ENCODE results near the gene CNTN1. TPM values are rescaled to one million over a fixed set of nuclear protein-coding genes. Genes with fewer than 3 reads are reported as not detected.

CNTN1 gene
- total RNA-seq, 1 experiment from 2014 or later, result 3.0 TPM

GRCh38 chr12:40745386-40745785, 53.1 kb downstream of the CNTN1 start:
- H3K9me3 ChIP-seq (ENCODE audit: control insufficient read depth in 1 of 2, insufficient read depth in 1 of 2, low read depth in 1 of 2, low read length in 2 of 2), result no peaks in the 10 kb centered on the region
- no peak overlapping the region for H3K9ac ChIP-seq (ENCODE audit: low read length)
- TF ChIP-seq ZNF274 (IDR thresholded peaks at IDR 0.05; ENCODE audit: low read depth, low read length), result no peak
- no peak for TF ChIP-seq CBX3 (IDR thresholded peaks at IDR 0.05; ENCODE audit: low read depth)
- TF ChIP-seq JUND (IDR thresholded peaks at IDR 0.05), result no peak
- TF ChIP-seq ZFX (IDR thresholded peaks at IDR 0.05), result no peak
- no peak for TF ChIP-seq MAX (IDR thresholded peaks at IDR 0.05)
- peak; percentile 15; the same call in 1 of the 2 replicates for TF ChIP-seq RAD21 (IDR thresholded peaks at IDR 0.05; ENCODE audit: low read depth)
- TF ChIP-seq, protein P1, sequence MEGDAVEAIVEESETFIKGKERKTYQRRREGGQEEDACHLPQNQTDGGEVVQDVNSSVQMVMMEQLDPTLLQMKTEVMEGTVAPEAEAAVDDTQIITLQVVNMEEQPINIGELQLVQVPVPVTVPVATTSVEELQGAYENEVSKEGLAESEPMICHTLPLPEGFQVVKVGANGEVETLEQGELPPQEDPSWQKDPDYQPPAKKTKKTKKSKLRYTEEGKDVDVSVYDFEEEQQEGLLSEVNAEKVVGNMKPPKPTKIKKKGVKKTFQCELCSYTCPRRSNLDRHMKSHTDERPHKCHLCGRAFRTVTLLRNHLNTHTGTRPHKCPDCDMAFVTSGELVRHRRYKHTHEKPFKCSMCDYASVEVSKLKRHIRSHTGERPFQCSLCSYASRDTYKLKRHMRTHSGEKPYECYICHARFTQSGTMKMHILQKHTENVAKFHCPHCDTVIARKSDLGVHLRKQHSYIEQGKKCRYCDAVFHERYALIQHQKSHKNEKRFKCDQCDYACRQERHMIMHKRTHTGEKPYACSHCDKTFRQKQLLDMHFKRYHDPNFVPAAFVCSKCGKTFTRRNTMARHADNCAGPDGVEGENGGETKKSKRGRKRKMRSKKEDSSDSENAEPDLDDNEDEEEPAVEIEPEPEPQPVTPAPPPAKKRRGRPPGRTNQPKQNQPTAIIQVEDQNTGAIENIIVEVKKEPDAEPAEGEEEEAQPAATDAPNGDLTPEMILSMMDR (IDR thresholded peaks at IDR 0.05 in 2 of 3, conservative IDR thresholded peaks at IDR 0.05 in 1 of 3; ENCODE audit: borderline replicate concordance in 1 of 3, insufficient read depth in 1 of 3, low read depth in 2 of 3, low read length in 2 of 3), result peak; percentile 14 to 43 (median 33); a peak in 3 of 6 replicates
- H3K4me1 ChIP-seq (ENCODE audit: control insufficient read depth in 1 of 2, insufficient read depth in 2 of 2, low read length in 2 of 2), result no peaks in the 10 kb centered on the region
- H2AFZ ChIP-seq (ENCODE audit: low read depth, low read length, poor library complexity, severe bottlenecking), result peak overlapping the region; percentile 47
- intact Hi-C loops (cut with micrococcal nuclease), result loop anchor here (1.0 kb wide), 1 partner anchor 176 kb away; no protein-coding TSS in a partner anchor
- H3K79me2 ChIP-seq (ENCODE audit: insufficient read depth, low read length), result no peaks in the 10 kb centered on the region
- CTCF ChIA-PET, result no interaction called here
- DNase-seq (ENCODE audit: low read depth, low spot score) (peak; percentile 4), ATAC-seq (peak; percentile 55)
- no peaks in the 10 kb centered on the region for H3K9me2 ChIP-seq (ENCODE audit: insufficient read depth)
- RAD21 ChIA-PET (ENCODE audit: low non-redundant PET in 1 of 2, low total read pairs in 2 of 2, uncharacterized antibody in 2 of 2, unreplicated experiment in 2 of 2), result no interaction called here
- no peak overlapping the region for H3K27ac ChIP-seq (ENCODE audit: low read depth, low read length)
- POLR2A ChIA-PET, result no interaction called here
- no peak overlapping the region for H3K4me3 ChIP-seq (replicated peaks in 1 of 2; ENCODE audit: low read depth in 1 of 2, low read length in 2 of 2)
- H4K20me1 ChIP-seq (ENCODE audit: insufficient read depth), result no peaks in the 10 kb centered on the region
- H3K36me3 ChIP-seq (ENCODE audit: control insufficient read depth in 1 of 2, insufficient read depth in 2 of 2, low read length in 2 of 2), result no peaks in the 10 kb centered on the region
- H3K4me2 ChIP-seq (ENCODE audit: low read length), result no peak overlapping the region
- BruUV-seq (replicated peaks), result no TSS peak
- H3K27me3 ChIP-seq (ENCODE audit: insufficient read depth, low read length), result no peaks in the 10 kb centered on the region

DNA sequence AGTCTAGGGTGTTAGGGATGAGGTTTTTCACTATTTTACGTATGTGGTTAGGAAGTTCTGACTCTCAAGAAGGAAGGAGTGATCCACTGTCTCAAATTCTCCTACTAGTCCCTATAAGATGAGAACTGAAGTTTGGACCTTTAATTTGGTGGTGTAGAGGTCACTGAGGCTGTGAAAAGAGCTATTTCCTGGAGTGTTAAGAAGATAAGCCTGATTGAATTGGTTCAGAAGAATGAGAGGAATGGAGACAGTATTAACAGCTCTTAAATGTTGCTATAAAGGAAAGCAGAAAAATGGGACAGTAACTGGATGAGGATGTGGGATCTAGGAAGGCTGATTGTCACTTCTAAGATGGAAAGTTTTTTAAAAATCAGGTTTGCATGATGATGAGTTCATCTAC, 57.6 kb downstream of the CNTN1 start:
- ChIA-PET POLR2A (no interaction called here), CTCF (no interaction called here), RAD21 (ENCODE audit: low non-redundant PET in 1 of 2, low total read pairs in 2 of 2, uncharacterized antibody in 2 of 2, unreplicated experiment in 2 of 2) (no interaction called here)
- ATAC-seq, result no peak
- Histone ChIP-seq H3K27me3 (ENCODE audit: insufficient read depth, low read length) (no peaks in the 10 kb centered on the region), H3K4me1 (ENCODE audit: control insufficient read depth in 1 of 2, insufficient read depth in 2 of 2, low read length in 2 of 2) (no peaks in the 10 kb centered on the region), H3K9me3 (ENCODE audit: control insufficient read depth in 1 of 2, insufficient read depth in 1 of 2, low read depth in 1 of 2, low read length in 2 of 2) (no peaks in the 10 kb centered on the region), H4K20me1 (ENCODE audit: insufficient read depth) (no peaks in the 10 kb centered on the region), H3K4me3 (replicated peaks in 1 of 2; ENCODE audit: low read depth in 1 of 2, low read length in 2 of 2) (no peak overlapping the region), H3K4me2 (ENCODE audit: low read length) (no peak overlapping the region), H3K27ac (ENCODE audit: low read depth, low read length) (no peak overlapping the region), H2AFZ (ENCODE audit: low read depth, low read length, poor library complexity, severe bottlenecking) (no peak overlapping the region), H3K79me2 (ENCODE audit: insufficient read depth, low read length) (no peaks in the 10 kb centered on the region), H3K36me3 (ENCODE audit: control insufficient read depth in 1 of 2, insufficient read depth in 2 of 2, low read length in 2 of 2) (no peaks in the 10 kb centered on the region), H3K9me2 (ENCODE audit: insufficient read depth) (no peaks in the 10 kb centered on the region), H3K9ac (ENCODE audit: low read length) (no peak overlapping the region)
- no TSS peak for BruUV-seq (replicated peaks)
- intact Hi-C loops (cut with micrococcal nuclease), result no loop called here
- no peak for DNase-seq (ENCODE audit: low read depth, low spot score)
- TF ChIP-seq YY1 (IDR thresholded peaks at IDR 0.05; ENCODE audit: extremely low read depth, insufficient replicate concordance, low read depth, low read length) (no peak), RAD21 (IDR thresholded peaks at IDR 0.05; ENCODE audit: low read depth) (no peak), CEBPB (IDR thresholded peaks at IDR 0.05; ENCODE audit: low read depth) (no peak), JUND (IDR thresholded peaks at IDR 0.05) (no peak), CBX3 (IDR thresholded peaks at IDR 0.05; ENCODE audit: low read depth) (no peak), ZNF274 (IDR thresholded peaks at IDR 0.05; ENCODE audit: low read depth, low read length) (no peak), TCF7L2 (IDR thresholded peaks at IDR 0.05; ENCODE audit: borderline replicate concordance, extremely low read depth, insufficient read depth, insufficient read length) (no peak), EZH2 (IDR thresholded peaks at IDR 0.05) (no peak)
- TF ChIP-seq, protein P2, sequence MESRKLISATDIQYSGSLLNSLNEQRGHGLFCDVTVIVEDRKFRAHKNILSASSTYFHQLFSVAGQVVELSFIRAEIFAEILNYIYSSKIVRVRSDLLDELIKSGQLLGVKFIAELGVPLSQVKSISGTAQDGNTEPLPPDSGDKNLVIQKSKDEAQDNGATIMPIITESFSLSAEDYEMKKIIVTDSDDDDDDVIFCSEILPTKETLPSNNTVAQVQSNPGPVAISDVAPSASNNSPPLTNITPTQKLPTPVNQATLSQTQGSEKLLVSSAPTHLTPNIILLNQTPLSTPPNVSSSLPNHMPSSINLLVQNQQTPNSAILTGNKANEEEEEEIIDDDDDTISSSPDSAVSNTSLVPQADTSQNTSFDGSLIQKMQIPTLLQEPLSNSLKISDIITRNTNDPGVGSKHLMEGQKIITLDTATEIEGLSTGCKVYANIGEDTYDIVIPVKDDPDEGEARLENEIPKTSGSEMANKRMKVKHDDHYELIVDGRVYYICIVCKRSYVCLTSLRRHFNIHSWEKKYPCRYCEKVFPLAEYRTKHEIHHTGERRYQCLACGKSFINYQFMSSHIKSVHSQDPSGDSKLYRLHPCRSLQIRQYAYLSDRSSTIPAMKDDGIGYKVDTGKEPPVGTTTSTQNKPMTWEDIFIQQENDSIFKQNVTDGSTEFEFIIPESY (IDR thresholded peaks at IDR 0.05; ENCODE audit: extremely low read depth, insufficient replicate concordance, low read length), result no peak

Measured in HCT116 (cell line).